GM18909 (cell line): ENCODE results near the gene ZMYND8.

Experiments
- ATAC-seq: cut with Tn5 transposase; IDR thresholded peaks from one replicate; pipeline ENCODE4 v1.9.1; 2021; ENCODE audit warnings: mild to moderate bottlenecking; ENCODE audit not compliant: unreplicated experiment, poor library complexity

Gene ZMYND8

GRCh38 chr20:47160992-47161391 is 195.5 kb downstream of the ZMYND8 start:
- ATAC-seq, result no peak

GRCh38 chr20:47160240-47160639 is 196.3 kb downstream of the ZMYND8 start:
- ATAC-seq, result no peak
